ENCODE data around the gene BACE1.

BACE1 gene

GRCh38 chr11:117314840-117315239 is 1.2 kb downstream of the BACE1 start:
- no peaks in the 10 kb centered on the region for H4K20me1 ChIP-seq (ENCODE audit: control insufficient read depth, insufficient read depth, low read depth, low read length)
- H3K79me2 ChIP-seq (ENCODE audit: control insufficient read depth, low read length): no peaks in the 10 kb centered on the region
- no peak overlapping the region for H3K4me2 ChIP-seq (ENCODE audit: low read length)
- no peaks in the 10 kb centered on the region for H3K36me3 ChIP-seq (ENCODE audit: control insufficient read depth, low read length)
- no peak overlapping the region for H3K27ac ChIP-seq (ENCODE audit: low read depth, low read length)
- H3K4me1 ChIP-seq (ENCODE audit: control insufficient read depth, low read length): no peaks in the 10 kb centered on the region
- TF ChIP-seq EZH2phosphoT487 (IDR thresholded peaks at IDR 0.05; ENCODE audit: borderline replicate concordance, low read length) (no peak), CTCF (IDR thresholded peaks at IDR 0.05; ENCODE audit: low read depth, low read length, poor library complexity, severe bottlenecking) (no peak)
- peaks cover 12% of the 10 kb centered on the region for H3K27me3 ChIP-seq (ENCODE audit: control insufficient read depth, low read length)
- no peak overlapping the region for H3K4me3 ChIP-seq (ENCODE audit: low read length)
- H3K9me2 ChIP-seq (replicated peaks; ENCODE audit: control insufficient read depth, low read length): no peaks in the 10 kb centered on the region
- H3F3A ChIP-seq (ENCODE audit: control insufficient read depth, insufficient read depth): no peaks in the 10 kb centered on the region
- H3K9me3 ChIP-seq (ENCODE audit: control insufficient read depth, insufficient read depth, low read length): no peaks in the 10 kb centered on the region

DNA sequence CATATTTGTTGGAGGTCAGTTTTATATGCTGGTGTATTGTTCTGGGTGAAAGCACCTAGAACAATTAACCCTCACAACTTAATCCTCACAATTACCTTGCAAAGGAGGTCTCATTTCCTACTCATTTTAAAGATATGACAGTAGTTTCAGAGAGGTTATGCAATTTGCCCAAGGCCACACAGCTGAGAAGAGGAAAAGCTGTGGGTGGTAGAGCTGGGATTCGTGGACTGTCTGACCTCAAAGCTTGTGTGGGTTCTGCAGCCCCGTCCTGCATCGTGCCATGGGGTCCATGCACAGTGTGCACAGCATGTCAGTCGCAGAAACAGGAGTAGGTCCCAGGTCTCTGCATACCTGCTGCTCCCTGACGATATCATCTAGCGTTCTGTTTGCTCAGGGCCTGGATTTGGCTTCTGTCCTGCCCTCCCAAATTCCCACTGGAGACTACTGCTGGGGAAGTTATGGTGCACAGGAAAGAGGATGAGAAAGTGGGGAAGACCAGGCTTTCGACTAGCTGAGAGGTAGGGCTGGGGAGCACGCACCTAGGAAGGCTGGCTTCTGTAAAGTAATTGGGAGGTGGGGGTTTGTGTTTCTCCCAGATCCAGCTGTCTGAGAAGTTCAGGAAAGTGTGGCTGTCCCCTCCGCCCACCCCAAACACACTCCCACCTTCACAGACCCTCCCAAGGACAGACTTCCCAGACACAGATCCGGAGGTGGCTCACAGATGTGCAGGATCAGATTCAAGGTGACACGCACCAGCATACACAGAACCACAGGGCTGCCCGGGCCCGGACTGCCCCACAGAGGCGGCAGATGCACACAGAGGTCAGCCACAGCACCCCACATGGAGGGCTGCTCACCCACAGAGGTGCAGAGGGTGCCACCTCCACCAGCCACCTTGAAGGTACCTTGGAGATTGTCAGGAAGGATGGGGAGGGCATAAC is 2.0 kb downstream of the BACE1 start:
- no peaks in the 10 kb centered on the region for H3K9me3 ChIP-seq (ENCODE audit: control insufficient read depth, insufficient read depth, low read length)
- H3K27me3 ChIP-seq (ENCODE audit: control insufficient read depth, low read length): peaks cover 12% of the 10 kb centered on the region
- no peaks in the 10 kb centered on the region for H3K9me2 ChIP-seq (replicated peaks; ENCODE audit: control insufficient read depth, low read length)
- H3K27ac ChIP-seq (ENCODE audit: low read depth, low read length): no peak overlapping the region
- H3K4me2 ChIP-seq (ENCODE audit: low read length): no peak overlapping the region
- no peaks in the 10 kb centered on the region for H3K36me3 ChIP-seq (ENCODE audit: control insufficient read depth, low read length)
- no peaks in the 10 kb centered on the region for H4K20me1 ChIP-seq (ENCODE audit: control insufficient read depth, insufficient read depth, low read depth, low read length)
- no peak for TF ChIP-seq EZH2phosphoT487 (IDR thresholded peaks at IDR 0.05; ENCODE audit: borderline replicate concordance, low read length)
- no peak for TF ChIP-seq CTCF (IDR thresholded peaks at IDR 0.05; ENCODE audit: low read depth, low read length, poor library complexity, severe bottlenecking)
- no peaks in the 10 kb centered on the region for H3F3A ChIP-seq (ENCODE audit: control insufficient read depth, insufficient read depth)
- no peak overlapping the region for H3K4me3 ChIP-seq (ENCODE audit: low read length)
- no peaks in the 10 kb centered on the region for H3K79me2 ChIP-seq (ENCODE audit: control insufficient read depth, low read length)
- no peaks in the 10 kb centered on the region for H3K4me1 ChIP-seq (ENCODE audit: control insufficient read depth, low read length)

DNA sequence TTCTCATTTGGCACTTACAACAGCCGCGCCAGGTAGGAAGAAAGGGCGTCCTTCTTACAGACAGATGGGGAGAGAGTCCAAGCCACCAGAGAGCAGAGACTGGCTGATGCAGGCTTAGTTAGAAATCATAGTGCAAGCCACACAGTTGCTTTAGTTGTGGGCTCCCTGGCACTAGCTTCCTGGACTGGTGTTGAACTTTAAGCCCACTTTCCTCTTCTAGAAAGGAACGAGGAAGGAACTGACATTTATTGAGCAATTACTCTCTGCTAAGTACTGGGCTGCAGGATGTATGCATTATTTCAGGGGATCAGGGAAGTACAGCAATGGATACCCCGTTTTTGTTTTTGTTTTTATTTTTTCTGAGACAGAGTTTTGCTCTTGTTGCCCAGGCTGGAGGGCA is 3.0 kb downstream of the BACE1 start:
- no peak overlapping the region for H3K27ac ChIP-seq (ENCODE audit: low read depth, low read length)
- no peak overlapping the region for H3K4me3 ChIP-seq (ENCODE audit: low read length)
- H3K4me2 ChIP-seq (ENCODE audit: low read length): no peak overlapping the region
- no peaks in the 10 kb centered on the region for H3K9me2 ChIP-seq (replicated peaks; ENCODE audit: control insufficient read depth, low read length)
- no peaks in the 10 kb centered on the region for H4K20me1 ChIP-seq (ENCODE audit: control insufficient read depth, insufficient read depth, low read depth, low read length)
- H3K27me3 ChIP-seq (ENCODE audit: control insufficient read depth, low read length): peaks cover 9% of the 10 kb centered on the region
- no peaks in the 10 kb centered on the region for H3K36me3 ChIP-seq (ENCODE audit: control insufficient read depth, low read length)
- no peaks in the 10 kb centered on the region for H3F3A ChIP-seq (ENCODE audit: control insufficient read depth, insufficient read depth)
- H3K9me3 ChIP-seq (ENCODE audit: control insufficient read depth, insufficient read depth, low read length): no peaks in the 10 kb centered on the region
- no peaks in the 10 kb centered on the region for H3K79me2 ChIP-seq (ENCODE audit: control insufficient read depth, low read length)
- TF ChIP-seq EZH2phosphoT487 (IDR thresholded peaks at IDR 0.05; ENCODE audit: borderline replicate concordance, low read length): no peak
- no peak for TF ChIP-seq CTCF (IDR thresholded peaks at IDR 0.05; ENCODE audit: low read depth, low read length, poor library complexity, severe bottlenecking)
- H3K4me1 ChIP-seq (ENCODE audit: control insufficient read depth, low read length): no peaks in the 10 kb centered on the region

Measured in DOHH2 (cell line).